Ovary (tissue), 3 donors: ENCODE data around the gene OTOP2.

ENCODE experiments used
- CTCF ChIP-seq, 3 donors: fragments of 450-650 bp in 2 of 3; fragments of 200-600 bp in 1 of 3; IDR thresholded peaks; one replicate each; pipeline versions ENCODE4 v1.5.1 to v1.8.0; 2016 to 2022; ENCODE audit warnings: antibody characterized with exemption in 3 of 3, mild to moderate bottlenecking in 1 of 3
- EP300 ChIP-seq: sonication (generic); formaldehyde crosslinking; IDR thresholded peaks from one replicate; pipeline ENCODE4 v1.6.1; 2017; ENCODE audit warnings: antibody characterized with exemption
- donor health status: DM: no; HTN: no; CAD: no.

GRCh38 chr17:74964988-74965622 lies 41.0 kb downstream of the OTOP2 start:
- no peak for TF ChIP-seq CTCF (IDR thresholded peaks at IDR 0.05)
- TF ChIP-seq EP300: no peak
